ENCODE results near the gene MAPK11.

- TF ChIP-seq CTCF (IDR thresholded peaks at IDR 0.05) (no peak), EZH2 (IDR thresholded peaks at IDR 0.05; ENCODE audit: borderline replicate concordance, insufficient read depth, low read depth, low read length, poor library complexity, severe bottlenecking) (no peak)
These were observed 10.0 kb upstream of the MAPK11 start for GRCh38 chr22:50280022-50280707.

Measured in B cell (primary cell).